Left hindlimb (tissue), 1 donor: ENCODE data around the gene SMC3.
"Not testable (repeated sequence)": the region's sequence is repeated elsewhere in the genome, so short reads cannot be mapped to it uniquely, and the experiment has no call there.

Experiments used
- DNase-seq: peaks from one replicate; pipeline ENCODE4 v3.0.0-alpha.2; 2018

Gene SMC3

GRCh38 chr10:110567201-110568054, at the start of gene SMC3:
SMC3 (plus strand) TSS chr10:110567695; CDS start chr10:110567817, 122 bp downstream.
- DNase-seq: peak; percentile 94

- DNase-seq: no peak
Measured at GRCh38 chr10:110522365-110522988, 45.0 kb upstream of the SMC3 start.

- DNase-seq: no peak
Measured at GRCh38 chr10:110523736-110524135, 43.8 kb upstream of the SMC3 start.

DNA sequence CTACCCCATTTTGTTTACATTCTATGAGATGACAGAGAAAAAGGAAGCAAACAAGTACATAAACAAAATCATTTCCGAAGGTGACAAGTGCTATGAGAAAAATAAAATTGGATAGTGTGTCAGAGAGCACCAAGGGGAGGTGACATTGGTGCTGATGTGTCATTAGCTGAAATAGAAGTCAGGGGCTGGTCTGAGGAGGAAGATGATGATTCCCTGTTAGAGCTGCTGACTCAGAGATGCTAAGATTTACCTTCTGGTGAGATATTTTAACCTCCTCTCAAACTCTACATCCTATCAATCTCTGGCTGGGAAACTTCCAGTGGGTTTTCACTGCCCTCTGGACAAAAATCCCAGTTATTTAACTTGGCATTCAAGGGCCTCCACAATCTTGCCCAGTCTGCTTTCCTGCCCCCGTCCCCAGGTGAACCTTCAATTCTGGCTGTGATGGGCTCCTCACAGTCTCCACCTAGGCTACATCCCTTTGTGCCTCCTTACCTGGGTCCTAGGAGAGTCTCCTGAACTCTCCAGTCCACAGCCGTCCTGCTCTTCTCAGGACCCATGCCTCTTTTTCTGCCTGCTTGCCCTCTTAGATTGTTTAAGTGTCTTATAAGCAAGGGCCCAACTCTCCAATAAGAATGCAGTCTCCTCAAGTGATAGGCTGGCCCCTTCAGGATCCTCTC, 43.2 kb upstream of the SMC3 start:
- no peak for DNase-seq

DNA sequence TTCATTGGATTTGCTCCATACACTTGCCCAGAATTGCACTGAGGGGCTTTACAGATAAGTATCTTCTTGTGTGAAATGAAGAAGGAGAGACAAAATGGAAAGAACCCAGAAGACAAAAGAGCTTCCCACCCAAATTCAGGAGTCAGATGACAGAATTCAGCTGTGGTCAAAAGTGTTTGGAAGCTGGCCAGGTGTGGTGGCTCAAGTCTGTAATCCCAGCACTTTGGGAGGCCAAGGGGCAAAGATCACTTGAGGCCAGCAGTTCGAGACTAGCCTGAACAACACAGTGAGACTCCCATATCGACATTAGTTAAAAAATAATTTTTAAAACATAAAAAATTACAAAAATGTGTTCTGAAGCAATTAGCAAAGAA, 42.6 kb upstream of the SMC3 start:
- DNase-seq: no peak

GRCh38 chr10:110525349-110526260, 41.9 kb upstream of the SMC3 start:
- DNase-seq: no peak

DNA sequence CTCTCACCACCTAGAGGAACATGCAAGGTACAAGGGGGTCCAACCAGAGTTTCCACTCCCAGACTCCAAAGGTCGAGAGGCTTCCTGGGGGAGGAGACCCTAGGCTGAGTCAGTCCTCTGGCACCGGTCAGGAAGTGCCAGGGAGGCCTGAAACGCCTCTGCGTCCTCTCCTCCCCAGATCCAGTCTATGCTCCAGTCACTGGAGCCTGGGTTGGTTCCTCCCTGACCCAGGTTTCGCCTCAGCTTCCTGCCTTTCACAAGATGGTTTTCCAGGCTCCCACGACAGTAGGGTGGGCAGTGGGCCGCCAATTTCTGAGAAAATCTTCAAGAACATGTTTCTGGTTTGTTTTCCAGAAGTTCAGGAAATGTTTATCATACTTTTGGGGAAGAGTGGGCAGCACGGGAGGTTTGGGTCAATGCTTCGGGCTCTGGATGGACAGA, 39.7 kb upstream of the SMC3 start:
- DNase-seq: no peak

DNA sequence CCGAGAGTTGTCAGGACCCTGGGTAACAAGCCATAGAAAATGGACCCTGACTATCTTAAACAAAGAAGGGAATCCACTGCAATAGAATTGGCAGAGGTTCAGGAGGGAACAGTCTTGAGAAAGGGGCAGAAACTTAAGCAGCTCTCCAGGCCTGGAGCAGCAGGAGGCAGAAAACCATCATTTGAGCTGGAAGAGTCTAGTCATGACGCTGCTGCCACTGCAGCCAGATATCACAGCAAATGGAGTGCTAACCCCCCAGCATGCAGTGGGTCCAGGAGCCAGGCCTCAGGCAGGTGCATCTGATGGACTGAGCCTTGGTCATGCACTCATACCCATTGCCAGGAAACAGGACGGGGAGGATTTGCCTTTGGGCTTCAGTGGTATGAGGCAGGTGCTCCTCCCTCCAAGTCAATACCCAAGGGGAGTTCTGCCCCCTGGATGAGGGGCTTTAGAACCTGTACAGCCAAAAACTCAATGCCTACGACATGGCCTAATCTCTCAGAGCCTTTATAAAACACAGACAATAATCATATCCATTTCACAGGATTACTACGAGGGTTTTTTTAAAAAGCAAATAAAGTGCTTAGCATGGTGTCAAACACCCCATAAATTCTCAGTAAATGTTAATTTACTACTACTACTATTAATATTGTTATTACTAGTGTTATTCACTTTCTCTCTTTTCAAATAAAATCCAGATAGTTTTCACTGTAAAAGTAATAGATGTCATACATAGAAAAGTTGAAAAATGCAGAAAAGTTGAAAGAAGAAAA, 39.1 kb upstream of the SMC3 start:
- DNase-seq: no peak

- DNase-seq: not testable (repeated sequence)
Measured at GRCh38 chr10:110528997-110529524, 38.4 kb upstream of the SMC3 start.

DNA sequence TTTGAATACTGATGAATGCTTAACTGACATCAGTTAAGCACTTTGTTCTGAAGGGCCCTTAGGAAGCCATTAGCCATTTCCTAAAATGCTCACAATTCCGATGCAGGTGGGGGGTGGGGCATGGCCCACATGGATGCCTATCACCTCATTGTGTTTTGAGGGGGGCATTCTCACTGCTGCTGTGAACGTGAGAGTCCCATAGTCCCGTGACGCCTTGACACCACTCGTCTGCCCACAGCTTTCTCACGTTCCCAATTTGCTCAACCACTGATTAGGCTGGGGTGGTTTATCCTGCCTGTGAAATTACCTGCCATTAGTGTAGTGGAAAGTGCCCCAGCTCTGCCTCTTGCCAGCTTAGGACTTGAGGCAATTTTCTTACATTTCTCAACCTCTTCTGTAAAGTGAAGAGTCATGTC, 37.9 kb upstream of the SMC3 start:
- no peak for DNase-seq

DNA sequence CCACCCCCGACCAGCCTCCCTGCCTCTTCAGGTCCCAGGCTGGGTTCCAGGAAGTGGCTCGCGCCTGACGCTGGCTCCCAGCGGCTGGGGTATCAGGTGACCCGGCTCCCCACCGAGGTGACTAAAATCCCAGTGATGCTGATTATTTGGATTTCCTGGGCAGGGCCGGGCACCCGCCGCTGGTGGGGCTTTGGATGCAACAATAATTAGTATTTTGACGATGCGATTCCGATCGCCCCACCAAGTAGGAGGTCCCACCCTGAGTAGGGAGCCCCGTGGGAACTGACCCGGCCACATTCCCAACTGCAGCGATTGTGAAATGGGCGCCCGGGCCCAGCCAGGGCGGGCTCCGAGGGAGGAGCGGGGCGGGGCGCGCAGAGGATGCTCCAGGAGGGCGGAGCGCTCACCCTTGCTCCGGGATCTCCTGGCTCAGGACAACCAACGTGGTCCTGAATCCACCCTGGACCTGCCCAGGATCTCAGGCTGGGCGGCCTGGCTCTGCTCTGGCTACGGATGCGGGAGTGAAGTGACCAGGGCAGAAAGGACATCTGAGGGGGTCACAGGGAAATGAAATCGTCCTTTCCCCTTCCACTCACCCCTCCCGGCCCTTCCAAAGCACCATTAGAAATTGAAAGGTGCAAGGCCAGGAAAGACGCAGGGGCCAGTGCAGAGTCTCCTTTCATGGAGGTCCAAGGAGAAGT, 37.2 kb upstream of the SMC3 start:
- DNase-seq: no peak

GRCh38 chr10:110531687-110532086, 35.8 kb upstream of the SMC3 start:
- DNase-seq: no peak

GRCh38 chr10:110532628-110533027, 34.9 kb upstream of the SMC3 start:
- not testable (repeated sequence) for DNase-seq

DNA sequence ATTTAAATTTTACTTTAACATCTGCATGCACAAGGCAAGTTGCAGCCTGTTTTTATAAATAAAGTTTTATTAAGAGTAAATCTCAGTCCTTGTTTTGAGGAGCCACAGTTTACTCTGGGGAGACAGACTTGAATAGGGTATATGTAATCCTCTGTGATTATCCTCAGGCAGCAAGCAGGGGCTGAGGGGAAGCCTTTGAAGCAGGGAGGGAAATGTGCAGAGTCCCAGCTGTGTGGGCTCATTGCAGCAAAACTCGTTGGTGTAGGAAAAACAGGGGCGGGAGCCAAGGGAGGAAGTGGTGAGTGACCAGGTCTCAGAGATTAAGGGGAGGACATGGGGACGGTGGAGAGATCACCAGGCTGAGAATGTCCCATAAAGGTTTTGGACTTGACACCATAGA, 34.3 kb upstream of the SMC3 start:
- DNase-seq: no peak

GRCh38 chr10:110534571-110534970, 32.9 kb upstream of the SMC3 start:
- no peak for DNase-seq

DNA sequence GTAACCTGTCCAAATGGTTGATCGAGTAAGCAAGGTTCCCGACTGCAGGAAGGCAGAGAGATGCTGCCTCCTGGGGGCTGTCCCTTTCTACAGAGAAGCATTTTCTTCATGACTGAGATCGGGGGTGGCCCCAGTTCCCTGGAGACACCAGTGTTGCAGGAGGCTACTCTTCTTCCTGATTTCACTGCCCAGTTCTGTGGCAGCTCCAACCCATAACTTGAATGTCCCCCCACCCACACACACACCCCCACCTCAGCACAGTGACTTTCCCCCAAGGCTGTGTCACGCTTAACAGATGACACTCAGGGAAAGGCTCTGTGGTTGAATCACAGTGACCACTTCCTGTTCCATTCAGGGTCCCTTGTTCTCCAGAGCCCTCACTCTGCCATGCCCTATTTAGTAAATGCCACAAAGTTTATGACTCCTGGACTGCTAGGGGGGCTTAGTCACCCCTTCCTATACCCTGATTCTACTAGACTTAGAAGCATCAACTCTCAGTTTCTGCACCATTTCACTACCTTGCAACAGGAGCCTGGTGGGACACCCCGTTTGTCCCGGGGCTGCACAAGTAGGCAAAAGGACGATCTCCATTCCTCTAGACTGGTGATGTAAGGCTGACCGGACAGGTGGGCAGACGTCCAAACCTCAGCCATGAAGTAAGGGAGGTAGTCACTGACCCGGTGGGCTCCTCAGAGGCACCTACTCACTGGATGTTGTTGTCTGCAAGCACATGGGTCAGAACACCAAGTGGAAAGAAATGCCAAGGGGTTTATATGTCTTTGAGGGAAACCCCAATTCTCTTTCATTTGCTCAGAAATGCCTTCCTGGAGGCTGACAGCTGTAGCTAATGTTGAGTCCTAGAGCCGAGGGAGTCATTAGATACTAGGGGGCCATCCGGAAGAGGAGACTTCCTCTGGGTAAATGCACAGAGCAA, 31.3 kb upstream of the SMC3 start:
- no peak for DNase-seq

- DNase-seq: no peak
Measured at GRCh38 chr10:110539091-110539490, 28.4 kb upstream of the SMC3 start.

GRCh38 chr10:110540031-110540430, 27.5 kb upstream of the SMC3 start:
- DNase-seq: no peak

DNA sequence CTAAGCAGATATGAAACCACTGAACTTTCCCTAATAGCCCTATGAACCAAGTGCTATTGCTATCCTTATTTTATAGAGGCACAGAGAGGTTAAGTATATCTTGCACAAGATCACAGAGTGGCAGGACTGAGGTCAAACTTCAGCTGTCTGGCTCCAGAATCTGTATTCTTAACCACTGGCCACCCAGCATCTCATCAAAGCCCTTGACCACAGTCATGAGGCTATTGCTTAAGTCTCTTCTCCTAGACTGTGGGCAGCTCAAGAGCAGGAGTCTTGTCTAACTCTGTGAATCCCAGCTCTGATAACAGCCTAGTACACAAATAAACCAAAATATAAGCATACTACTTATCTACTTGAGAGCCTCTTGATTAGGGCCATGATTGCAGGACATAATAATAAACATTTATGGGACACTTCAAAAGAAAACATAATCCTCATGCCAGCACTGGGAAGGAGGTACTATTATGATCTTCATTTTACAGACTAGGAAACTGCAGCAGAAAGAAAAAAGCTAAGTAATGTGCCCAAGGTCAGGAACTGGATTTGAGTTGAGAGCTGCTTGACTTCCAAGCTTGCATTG, 22.4 kb upstream of the SMC3 start:
- DNase-seq: no peak
